Uterus (tissue), 4 donors: ENCODE data around the gene CCDC88A. TPM values are rescaled to one million over a fixed set of nuclear protein-coding genes. Genes with fewer than 3 reads are reported as not detected.

Experiments
- DNase-seq, 2 donors: peaks; one replicate each; pipeline ENCODE4 v3.0.0-alpha.2; 2019 to 2020
- H3K27ac ChIP-seq, 2 donors: fragments of 200-600 bp; sonication (generic); 1 replicate in 1 of 2; 2 replicates in 1 of 2; pipeline ENCODE4 v1.5.1; 2016 to 2018
- H3K27me3 ChIP-seq, 2 donors: fragments of 200-600 bp; sonication (generic); one replicate each; pipeline ENCODE4 v1.5.1; 2018 to 2019; ENCODE audit warnings: control low read depth in 1 of 2
- H3K36me3 ChIP-seq, 2 donors: fragments of 200-600 bp; sonication (generic); one replicate each; pipeline ENCODE4 v1.5.1; 2019; ENCODE audit warnings: control low read depth in 1 of 2
- H3K4me1 ChIP-seq, 2 donors: fragments of 200-600 bp; sonication (generic); one replicate each; pipeline ENCODE4 v1.5.1; 2018 to 2019; ENCODE audit warnings: control low read depth in 1 of 2
- H3K4me3 ChIP-seq, 2 donors: fragments of 200-600 bp; sonication (generic); 1 replicate in 1 of 2; 2 replicates in 1 of 2; pipeline ENCODE4 v1.5.1; 2018 to 2019; ENCODE audit warnings: mild to moderate bottlenecking in 1 of 2
- H3K9me3 ChIP-seq, 2 donors: fragments of 200-600 bp; sonication (generic); one replicate each; pipeline ENCODE4 v1.5.1; 2019; ENCODE audit warnings: control low read depth in 1 of 2
- CTCF ChIP-seq, 4 experiments: fragments of 200-600 bp in 2 of 4; fragments of 450-650 bp in 2 of 4; sonication (generic) in 2 of 4; IDR thresholded peaks; one replicate each; pipeline ENCODE4 v1.5.1; 2016 to 2019; ENCODE audit warnings: antibody characterized with exemption in 4 of 4, mild to moderate bottlenecking in 2 of 4, moderate library complexity in 1 of 4
- POLR2A ChIP-seq, 2 donors: fragments of 450-650 bp; IDR thresholded peaks; one replicate each; pipeline ENCODE4 v1.6.1; 2016; ENCODE audit warnings: antibody characterized with exemption in 2 of 2, mild to moderate bottlenecking in 1 of 2, moderate library complexity in 1 of 2
- intact Hi-C: fragments of 100-400 bp; cut with DNase I; formaldehyde crosslinking; loops from one replicate; pipeline ENCODE4 v1.15.1; 2023; ENCODE audit warnings: low total_unique reads
- total RNA-seq, 4 donors: library from RNA; depleted of rRNA in 3 of 4; stranded (reverse); fragments of >200 nt in 3 of 4; gene quantifications; one replicate each; pipeline versions ENCODE4 v1.1.0 to v1.2.4, GENCODE V29; 2014 to 2023
- donor health status: DM: yes; HTN: yes; CAD: no.

Gene CCDC88A
- total RNA-seq, 4 donors from 2014 or later, result 34.1 to 152 (median 49.9) TPM

GRCh38 chr2:55364189-55365055 lies 55.2 kb downstream of the CCDC88A start:
- H3K4me1 ChIP-seq, result peaks cover 0 to 11% of the 10 kb centered on the region in 2 donors
- H3K4me3 ChIP-seq, result no peak overlapping the region
- no peaks in the 10 kb centered on the region for H3K9me3 ChIP-seq
- intact Hi-C loops, result no loop called here
- H3K27ac ChIP-seq, result peak overlapping the region; percentile 4 to 42
- TF ChIP-seq POLR2A (IDR thresholded peaks at IDR 0.05) (no peak), CTCF (IDR thresholded peaks at IDR 0.05) (no peak)
- H3K36me3 ChIP-seq, result no peaks in the 10 kb centered on the region
- peak; percentile 38 to 74 for DNase-seq
- H3K27me3 ChIP-seq, result no peaks in the 10 kb centered on the region

- intact Hi-C loops, result no loop called here
- Histone ChIP-seq H3K36me3 (no peaks in the 10 kb centered on the region), H3K4me1 (peaks cover 0 to 11% of the 10 kb centered on the region in 2 donors), H3K9me3 (no peaks in the 10 kb centered on the region), H3K27ac (no peak overlapping the region), H3K4me3 (no peak overlapping the region), H3K27me3 (no peaks in the 10 kb centered on the region)
- TF ChIP-seq POLR2A (IDR thresholded peaks at IDR 0.05) (no peak), CTCF (IDR thresholded peaks at IDR 0.05) (no peak)
- no peak for DNase-seq
These were observed 56.0 kb downstream of the CCDC88A start for GRCh38 chr2:55363636-55364035.

GRCh38 chr2:55361465-55362189 lies 58.0 kb downstream of the CCDC88A start:
- Histone ChIP-seq H3K9me3 (no peaks in the 10 kb centered on the region), H3K4me1 (peaks cover 0 to 11% of the 10 kb centered on the region in 2 donors), H3K36me3 (no peaks in the 10 kb centered on the region), H3K27ac (no peak overlapping the region), H3K4me3 (no peak overlapping the region), H3K27me3 (no peaks in the 10 kb centered on the region)
- no peak for DNase-seq
- TF ChIP-seq CTCF (IDR thresholded peaks at IDR 0.05), result no peak
- TF ChIP-seq POLR2A (IDR thresholded peaks at IDR 0.05), result no peak
- intact Hi-C loops, result no loop called here

- DNase-seq, result no peak
- TF ChIP-seq CTCF (IDR thresholded peaks at IDR 0.05), result no peak
- no peak for TF ChIP-seq POLR2A (IDR thresholded peaks at IDR 0.05)
- Histone ChIP-seq H3K27me3 (no peaks in the 10 kb centered on the region), H3K4me3 (no peak overlapping the region), H3K4me1 (no peaks in the 10 kb centered on the region), H3K27ac (no peak overlapping the region), H3K36me3 (no peaks in the 10 kb centered on the region), H3K9me3 (no peaks in the 10 kb centered on the region)
- intact Hi-C loops, result no loop called here
These were observed 61.2 kb downstream of the CCDC88A start for GRCh38 chr2:55358451-55358850.

- Histone ChIP-seq H3K4me3 (no peak overlapping the region), H3K4me1 (no peaks in the 10 kb centered on the region), H3K9me3 (no peaks in the 10 kb centered on the region), H3K36me3 (no peaks in the 10 kb centered on the region), H3K27me3 (no peaks in the 10 kb centered on the region), H3K27ac (no peak overlapping the region)
- DNase-seq, result no peak
- TF ChIP-seq CTCF (IDR thresholded peaks at IDR 0.05), result no peak
- intact Hi-C loops, result no loop called here
These were observed 61.7 kb downstream of the CCDC88A start for GRCh38 chr2:55357927-55358326.
